PC-9 (cell line): ENCODE results near the gene FHIP1B.

Experiments
- CTCF ChIP-seq: fragments of 200-600 bp; sonication (generic); conservative IDR thresholded peaks from 2 replicates; pipeline ENCODE4 v1.6.1; 2017; ENCODE audit warnings: mixed run types, antibody characterized with exemption, mild to moderate bottlenecking, moderate library complexity
- EZH2 ChIP-seq: fragments of 200-600 bp; sonication (generic); IDR thresholded peaks from 2 replicates; pipeline ENCODE4 v1.8.0; 2017; ENCODE audit warnings: antibody characterized with exemption, low read depth

- TF ChIP-seq CTCF (no peak), EZH2 (no peak)
Measured at GRCh38 chr11:6170226-6170625, 64.2 kb downstream of the FHIP1B start, which contains the start of gene OR52B2.
